ENCODE data around the gene DAPK2. TPM values are rescaled to one million over a fixed set of nuclear protein-coding genes. Genes with fewer than 3 reads are reported as not detected.

Gene DAPK2
- total RNA-seq, 1 donor from 2014 or later = 2.6 TPM

DNA sequence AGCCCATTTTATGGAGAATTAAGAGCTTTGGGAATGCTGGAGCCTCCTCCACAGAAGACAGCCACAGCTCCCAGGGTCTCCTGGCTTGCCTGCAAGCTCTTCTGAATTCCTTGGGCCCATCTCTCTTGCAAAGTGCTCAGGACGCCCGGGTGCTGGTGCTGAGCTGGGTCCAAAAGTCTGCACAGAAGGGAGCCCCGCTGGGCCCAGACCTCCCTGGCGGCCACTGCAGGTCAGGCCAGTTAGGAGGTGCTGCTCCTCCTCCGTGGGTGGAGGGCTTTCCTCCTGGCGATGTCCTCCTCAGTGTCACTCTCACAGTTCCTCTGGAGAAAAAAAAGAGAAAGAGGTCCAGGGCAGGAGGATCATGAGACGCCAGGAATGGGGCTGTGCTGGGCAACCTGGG is 138.0 kb downstream of the DAPK2 start:
- Mint-ChIP-seq H3K36me3 (ENCODE audit: unreplicated experiment) (no peaks in the 10 kb centered on the region), H3K4me1 (ENCODE audit: low read depth, unreplicated experiment) (peaks cover 7% of the 10 kb centered on the region), H3K27ac (ENCODE audit: unreplicated experiment) (no peak overlapping the region), H3K9me3 (ENCODE audit: unreplicated experiment) (peaks cover 8% of the 10 kb centered on the region), H3K4me3 (ENCODE audit: unreplicated experiment) (no peak overlapping the region), H3K27me3 (ENCODE audit: unreplicated experiment) (peaks cover 4% of the 10 kb centered on the region)
- DNase-seq = no peak
- TF ChIP-seq, protein P1, sequence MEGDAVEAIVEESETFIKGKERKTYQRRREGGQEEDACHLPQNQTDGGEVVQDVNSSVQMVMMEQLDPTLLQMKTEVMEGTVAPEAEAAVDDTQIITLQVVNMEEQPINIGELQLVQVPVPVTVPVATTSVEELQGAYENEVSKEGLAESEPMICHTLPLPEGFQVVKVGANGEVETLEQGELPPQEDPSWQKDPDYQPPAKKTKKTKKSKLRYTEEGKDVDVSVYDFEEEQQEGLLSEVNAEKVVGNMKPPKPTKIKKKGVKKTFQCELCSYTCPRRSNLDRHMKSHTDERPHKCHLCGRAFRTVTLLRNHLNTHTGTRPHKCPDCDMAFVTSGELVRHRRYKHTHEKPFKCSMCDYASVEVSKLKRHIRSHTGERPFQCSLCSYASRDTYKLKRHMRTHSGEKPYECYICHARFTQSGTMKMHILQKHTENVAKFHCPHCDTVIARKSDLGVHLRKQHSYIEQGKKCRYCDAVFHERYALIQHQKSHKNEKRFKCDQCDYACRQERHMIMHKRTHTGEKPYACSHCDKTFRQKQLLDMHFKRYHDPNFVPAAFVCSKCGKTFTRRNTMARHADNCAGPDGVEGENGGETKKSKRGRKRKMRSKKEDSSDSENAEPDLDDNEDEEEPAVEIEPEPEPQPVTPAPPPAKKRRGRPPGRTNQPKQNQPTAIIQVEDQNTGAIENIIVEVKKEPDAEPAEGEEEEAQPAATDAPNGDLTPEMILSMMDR (IDR thresholded peaks at IDR 0.05; ENCODE audit: partially characterized antibody, unreplicated experiment) = no peak

DNA sequence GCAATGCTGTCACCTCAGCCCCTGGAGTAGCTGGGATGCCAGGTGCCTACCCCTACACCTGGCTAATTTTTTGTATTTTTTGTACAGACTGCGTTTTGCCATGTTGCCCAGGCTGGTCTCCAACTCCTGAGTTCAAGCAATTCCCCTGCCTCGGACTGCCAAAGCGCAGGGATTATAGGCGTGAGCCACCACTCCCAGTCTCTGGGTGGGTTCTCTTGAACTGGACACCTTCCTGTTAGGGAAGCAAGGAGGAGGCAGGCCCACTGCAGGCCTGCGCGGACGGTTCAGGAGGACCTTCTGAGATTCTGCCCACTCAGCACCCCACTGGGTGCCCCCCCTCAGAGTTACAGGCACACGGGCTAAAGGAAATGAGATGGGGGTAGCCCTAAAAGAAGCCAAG is 138.8 kb downstream of the DAPK2 start:
- Mint-ChIP-seq H3K9me3 (ENCODE audit: unreplicated experiment) (peaks cover 10% of the 10 kb centered on the region), H3K4me1 (ENCODE audit: low read depth, unreplicated experiment) (peaks cover 7% of the 10 kb centered on the region), H3K36me3 (ENCODE audit: unreplicated experiment) (no peaks in the 10 kb centered on the region), H3K27ac (ENCODE audit: unreplicated experiment) (no peak overlapping the region), H3K27me3 (ENCODE audit: unreplicated experiment) (peaks cover 4% of the 10 kb centered on the region), H3K4me3 (ENCODE audit: unreplicated experiment) (no peak overlapping the region)
- TF ChIP-seq, protein P1 (IDR thresholded peaks at IDR 0.05; ENCODE audit: partially characterized antibody, unreplicated experiment) = no peak
- no peak for DNase-seq

DNA sequence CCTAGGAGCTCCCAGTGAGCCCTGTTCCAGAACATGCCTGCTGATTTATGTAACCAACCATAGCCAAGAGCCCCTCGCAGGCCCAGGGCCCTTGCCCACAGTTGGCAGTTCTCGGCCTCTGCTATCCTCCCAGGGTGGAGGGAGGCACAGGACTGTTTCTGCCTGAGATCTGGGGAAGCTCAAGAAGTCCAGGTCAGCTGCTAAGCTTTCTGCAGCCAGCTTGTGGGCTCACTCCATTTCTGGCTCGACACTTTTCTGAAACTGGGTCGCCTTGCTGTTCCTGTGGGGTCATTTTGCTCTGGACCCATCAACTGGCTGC is 140.1 kb downstream of the DAPK2 start:
- H3K4me1 Mint-ChIP-seq (ENCODE audit: low read depth, unreplicated experiment) = peaks cover 7% of the 10 kb centered on the region
- H3K27me3 Mint-ChIP-seq (ENCODE audit: unreplicated experiment) = peaks cover 6% of the 10 kb centered on the region
- no peaks in the 10 kb centered on the region for H3K36me3 Mint-ChIP-seq (ENCODE audit: unreplicated experiment)
- no peak overlapping the region for H3K4me3 Mint-ChIP-seq (ENCODE audit: unreplicated experiment)
- peaks cover 10% of the 10 kb centered on the region for H3K9me3 Mint-ChIP-seq (ENCODE audit: unreplicated experiment)
- no peak overlapping the region for H3K27ac Mint-ChIP-seq (ENCODE audit: unreplicated experiment)
- no peak for DNase-seq
- TF ChIP-seq, protein P1 (IDR thresholded peaks at IDR 0.05; ENCODE audit: partially characterized antibody, unreplicated experiment) = no peak

DNA sequence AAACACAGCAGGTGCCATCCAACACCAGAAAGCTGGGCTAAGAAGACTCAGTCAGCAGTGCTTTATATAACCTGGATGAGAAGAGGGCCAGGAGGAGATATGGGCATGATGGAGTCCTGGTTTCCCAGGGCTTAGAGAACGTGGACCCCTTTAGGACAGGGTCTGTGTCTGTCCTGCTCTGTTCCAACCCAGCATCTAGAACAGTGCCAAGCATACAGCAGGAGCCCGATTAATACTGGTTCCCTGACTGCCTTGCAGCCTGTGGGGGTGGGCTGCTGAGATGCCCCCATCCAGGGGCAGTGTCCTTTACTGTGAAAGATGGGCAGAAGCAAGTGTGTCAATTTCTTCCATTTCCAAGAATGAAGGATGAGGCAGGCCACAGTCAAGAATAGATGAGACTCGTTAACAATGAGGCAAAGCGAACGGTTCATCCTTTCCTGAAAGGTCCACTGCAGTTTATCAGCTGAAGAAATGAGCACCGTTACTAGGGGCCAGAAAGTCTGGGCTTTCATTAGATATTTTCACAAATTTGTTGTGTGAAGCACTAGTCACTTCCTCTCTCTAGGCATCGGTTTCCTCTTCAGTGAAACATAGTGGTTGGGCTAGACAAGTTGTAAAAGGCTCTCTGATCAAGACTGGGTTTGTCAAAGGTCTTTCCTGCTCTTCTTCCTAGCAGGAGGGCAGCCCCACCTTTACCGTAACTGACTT is 140.6 kb downstream of the DAPK2 start:
- Mint-ChIP-seq H3K27ac (ENCODE audit: unreplicated experiment) (no peak overlapping the region), H3K4me3 (ENCODE audit: unreplicated experiment) (no peak overlapping the region), H3K4me1 (ENCODE audit: low read depth, unreplicated experiment) (peaks cover 7% of the 10 kb centered on the region), H3K9me3 (ENCODE audit: unreplicated experiment) (peaks cover 11% of the 10 kb centered on the region), H3K36me3 (ENCODE audit: unreplicated experiment) (no peaks in the 10 kb centered on the region), H3K27me3 (ENCODE audit: unreplicated experiment) (peaks cover 6% of the 10 kb centered on the region)
- TF ChIP-seq, protein P1 (IDR thresholded peaks at IDR 0.05; ENCODE audit: partially characterized antibody, unreplicated experiment) = no peak
- no peak for DNase-seq

DNA sequence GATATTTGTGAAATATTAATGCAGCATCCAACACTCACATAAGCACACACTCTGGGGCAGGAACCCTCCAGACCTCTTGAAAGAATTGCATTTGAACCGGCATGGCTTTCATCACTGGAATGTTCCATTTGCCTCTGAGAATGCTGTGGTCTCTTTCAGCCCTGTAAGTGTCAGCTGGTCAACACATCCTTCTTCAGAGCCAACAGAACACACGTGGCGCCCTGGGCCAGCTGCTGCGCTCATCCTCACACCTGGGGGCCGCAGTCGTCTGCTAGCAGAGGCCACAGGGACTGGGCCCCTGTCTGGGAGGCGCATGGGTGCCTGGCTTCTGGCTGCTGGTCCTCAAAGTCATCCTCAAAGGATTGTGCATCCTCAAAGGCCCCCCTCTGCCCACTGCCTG is 141.2 kb downstream of the DAPK2 start:
- no peaks in the 10 kb centered on the region for H3K36me3 Mint-ChIP-seq (ENCODE audit: unreplicated experiment)
- peaks cover 6% of the 10 kb centered on the region for H3K27me3 Mint-ChIP-seq (ENCODE audit: unreplicated experiment)
- H3K27ac Mint-ChIP-seq (ENCODE audit: unreplicated experiment) = no peak overlapping the region
- peaks cover 5% of the 10 kb centered on the region for H3K4me1 Mint-ChIP-seq (ENCODE audit: low read depth, unreplicated experiment)
- no peak for DNase-seq
- H3K4me3 Mint-ChIP-seq (ENCODE audit: unreplicated experiment) = no peak overlapping the region
- peaks cover 11% of the 10 kb centered on the region for H3K9me3 Mint-ChIP-seq (ENCODE audit: unreplicated experiment)
- TF ChIP-seq, protein P1 (IDR thresholded peaks at IDR 0.05; ENCODE audit: partially characterized antibody, unreplicated experiment) = no peak
